Measurements from ENCODE around the gene TRIOBP.

DNA sequence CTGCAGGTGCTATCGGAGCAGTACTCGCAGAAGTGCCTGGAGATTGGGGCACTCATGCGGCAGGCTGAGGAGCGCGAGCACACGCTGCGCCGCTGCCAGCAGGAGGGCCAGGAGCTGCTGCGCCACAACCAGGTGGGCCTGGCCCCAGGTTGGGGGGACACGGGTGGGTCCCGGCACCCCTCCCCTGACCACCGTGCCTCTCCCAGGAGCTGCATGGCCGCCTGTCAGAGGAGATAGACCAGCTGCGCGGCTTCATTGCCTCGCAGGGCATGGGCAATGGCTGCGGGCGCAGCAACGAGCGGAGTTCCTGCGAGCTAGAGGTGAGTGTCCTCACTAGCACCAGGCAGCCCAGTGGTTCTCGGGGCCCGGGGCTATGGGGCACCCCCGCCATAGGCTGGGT, 72.2 kb downstream of the TRIOBP start:
- TF ChIP-seq EZH2 (IDR thresholded peaks at IDR 0.05) (no peak), POLR2AphosphoS5 (IDR thresholded peaks at IDR 0.05; ENCODE audit: borderline replicate concordance, low read depth, low read length) (no peak), FOXP2 (optimal IDR thresholded peaks at IDR 0.05; ENCODE audit: control extremely low read depth, extremely low read length, insufficient read depth) (no peak)

All from SK-N-MC (cell line).